RWPE2 (cell line): Measurements from ENCODE around the gene INAVA.

ENCODE experiments used
- ATAC-seq: fragments of 200-7000 bp; cut with Tn5 transposase; 3 replicates; pipeline ENCODE4 v1.9.1; 2021; ENCODE audit warnings: low read depth
- DNase-seq: peaks from one replicate; pipeline ENCODE4 v3.0.0-alpha.2; 2020; ENCODE audit warnings: low spot score
- H3K27ac ChIP-seq: fragments of 450-650 bp; 2 replicates; pipeline ENCODE4 v1.5.1; 2017; ENCODE audit warnings: mild to moderate bottlenecking; ENCODE audit not compliant: poor library complexity, severe bottlenecking
- H3K27me3 ChIP-seq: fragments of 250-450 bp; sonication (Bioruptor Pico); 2 replicates; pipeline ENCODE4 v1.5.1; 2021; ENCODE audit warnings: mild to moderate bottlenecking, moderate library complexity; ENCODE audit not compliant: insufficient read depth, poor library complexity, severe bottlenecking
- H3K36me3 ChIP-seq: fragments of 250-450 bp; sonication (Bioruptor Pico); 2 replicates; pipeline ENCODE4 v1.5.1; 2020; ENCODE audit warnings: low read depth, mild to moderate bottlenecking, moderate library complexity
- H3K4me1 ChIP-seq: fragments of 250-450 bp; sonication (Bioruptor Pico); 2 replicates; pipeline ENCODE4 v1.5.1; 2021; ENCODE audit warnings: mild to moderate bottlenecking, moderate library complexity; ENCODE audit not compliant: insufficient read depth, poor library complexity, severe bottlenecking
- H3K4me3 ChIP-seq: fragments of 250-450 bp; sonication (Bioruptor Pico); 2 replicates; pipeline ENCODE4 v1.5.1; 2021; ENCODE audit warnings: mild to moderate bottlenecking, moderate library complexity; ENCODE audit not compliant: severe bottlenecking
- H3K9me3 ChIP-seq: fragments of 250-450 bp; sonication (Bioruptor Pico); 2 replicates; pipeline ENCODE4 v1.5.1; 2021; ENCODE audit warnings: mild to moderate bottlenecking, moderate library complexity; ENCODE audit not compliant: severe bottlenecking
- CTCF ChIP-seq: fragments of 450-650 bp; IDR thresholded peaks from one replicate; pipeline ENCODE4 v1.5.1; 2017; ENCODE audit warnings: mild to moderate bottlenecking, moderate library complexity; ENCODE audit not compliant: poor library complexity, severe bottlenecking

The INAVA gene

GRCh38 chr1:200874694-200875093 lies 20.0 kb upstream of the INAVA start:
- ATAC-seq: no peak
- no peaks in the 10 kb centered on the region for H3K9me3 ChIP-seq
- no peak overlapping the region for H3K27ac ChIP-seq
- no peaks in the 10 kb centered on the region for H3K4me1 ChIP-seq
- H3K36me3 ChIP-seq: no peaks in the 10 kb centered on the region
- no peak for TF ChIP-seq CTCF
- peaks cover 6% of the 10 kb centered on the region for H3K27me3 ChIP-seq
- no peak for DNase-seq
- no peak overlapping the region for H3K4me3 ChIP-seq

GRCh38 chr1:200875416-200875815 lies 19.3 kb upstream of the INAVA start:
- no peak overlapping the region for H3K4me3 ChIP-seq
- no peak overlapping the region for H3K27ac ChIP-seq
- no peak for TF ChIP-seq CTCF
- H3K9me3 ChIP-seq: no peaks in the 10 kb centered on the region
- ATAC-seq: no peak
- no peaks in the 10 kb centered on the region for H3K36me3 ChIP-seq
- no peaks in the 10 kb centered on the region for H3K4me1 ChIP-seq
- H3K27me3 ChIP-seq: peaks cover 6% of the 10 kb centered on the region
- no peak for DNase-seq

GRCh38 chr1:200877010-200877409 lies 17.7 kb upstream of the INAVA start:
- ATAC-seq (no peak), DNase-seq (no peak)
- Histone ChIP-seq H3K27ac (no peak overlapping the region), H3K27me3 (peaks cover 6% of the 10 kb centered on the region), H3K9me3 (no peaks in the 10 kb centered on the region), H3K4me3 (no peak overlapping the region), H3K4me1 (no peaks in the 10 kb centered on the region), H3K36me3 (no peaks in the 10 kb centered on the region)
- no peak for TF ChIP-seq CTCF

GRCh38 chr1:200877839-200878551 lies 16.7 kb upstream of the INAVA start:
- no peak for TF ChIP-seq CTCF
- H3K4me1 ChIP-seq: peaks cover 5% of the 10 kb centered on the region
- no peak overlapping the region for H3K4me3 ChIP-seq
- H3K9me3 ChIP-seq: no peaks in the 10 kb centered on the region
- H3K36me3 ChIP-seq: no peaks in the 10 kb centered on the region
- DNase-seq (no peak), ATAC-seq (no peak)
- H3K27ac ChIP-seq: no peak overlapping the region
- H3K27me3 ChIP-seq: peaks cover 6% of the 10 kb centered on the region

GRCh38 chr1:200880212-200880611 lies 14.5 kb upstream of the INAVA start:
- peak; percentile 20 for DNase-seq
- no peak for ATAC-seq
- Histone ChIP-seq H3K9me3 (no peaks in the 10 kb centered on the region), H3K27ac (no peak overlapping the region), H3K4me3 (no peak overlapping the region), H3K4me1 (peaks cover 5% of the 10 kb centered on the region), H3K36me3 (no peaks in the 10 kb centered on the region), H3K27me3 (no peaks in the 10 kb centered on the region)
- no peak for TF ChIP-seq CTCF
